WERI-Rb-1 (cell line): Measurements from ENCODE around the gene COPB2.
A peak's percentile ranks its signal among the peaks of the same experiment; 100 is the strongest.

Source experiments
- DNase-seq: peaks from one replicate; pipeline ENCODE4 v3.0.0-alpha.2; 2020
- H3K27ac ChIP-seq: fragments of 250-450 bp; sonication (Bioruptor Pico); 2 replicates; pipeline ENCODE4 v1.5.1; 2020; ENCODE audit warnings: mild to moderate bottlenecking, moderate library complexity
- H3K27me3 ChIP-seq: fragments of 250-450 bp; sonication (Bioruptor Pico); 2 replicates; pipeline ENCODE4 v1.5.1; 2021; ENCODE audit warnings: mild to moderate bottlenecking, low read depth, moderate library complexity; ENCODE audit not compliant: insufficient read depth, severe bottlenecking
- H3K36me3 ChIP-seq: fragments of 250-450 bp; sonication (Bioruptor Pico); 2 replicates; pipeline ENCODE4 v1.5.1; 2020; ENCODE audit warnings: mild to moderate bottlenecking, moderate library complexity
- H3K4me3 ChIP-seq: 2 replicates; pipeline ENCODE4 v1.5.1; 2011; ENCODE audit warnings: low read depth, mild to moderate bottlenecking, control low read depth, low read length
- H3K9me3 ChIP-seq: fragments of 250-450 bp; sonication (Bioruptor Pico); 2 replicates; pipeline ENCODE4 v1.5.1; 2021; ENCODE audit warnings: mild to moderate bottlenecking, moderate library complexity; ENCODE audit not compliant: severe bottlenecking
- TF ChIP-seq, protein P1 (sequence below): IDR thresholded peaks from 2 replicates; pipeline ENCODE4 v1.5.1; 2011; ENCODE audit warnings: low read depth, mild to moderate bottlenecking, control low read depth, inconsistent platforms, low read length

The COPB2 gene

DNA sequence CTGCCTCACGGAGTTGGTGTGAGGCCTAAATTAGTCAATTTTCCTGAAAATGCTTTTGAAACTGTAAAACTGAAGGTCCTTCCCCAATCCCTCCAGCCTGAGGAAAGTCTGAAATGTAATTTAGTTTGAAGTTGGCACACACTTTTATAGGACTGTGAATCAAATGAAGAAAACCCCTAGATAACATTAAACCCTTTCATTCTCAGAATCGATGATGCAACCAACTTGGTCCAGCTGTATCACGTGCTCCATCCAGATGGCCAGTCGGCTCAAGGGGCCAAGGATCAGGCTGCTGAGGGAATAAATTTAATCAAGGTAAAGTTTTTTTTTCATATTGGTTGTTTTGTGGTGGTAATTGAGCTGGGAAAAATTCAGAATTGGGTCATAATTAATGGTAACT, 34.0 kb downstream of the COPB2 start:
- no peak overlapping the region for H3K4me3 ChIP-seq
- H3K27me3 ChIP-seq, result no peaks in the 10 kb centered on the region
- TF ChIP-seq, protein P1, sequence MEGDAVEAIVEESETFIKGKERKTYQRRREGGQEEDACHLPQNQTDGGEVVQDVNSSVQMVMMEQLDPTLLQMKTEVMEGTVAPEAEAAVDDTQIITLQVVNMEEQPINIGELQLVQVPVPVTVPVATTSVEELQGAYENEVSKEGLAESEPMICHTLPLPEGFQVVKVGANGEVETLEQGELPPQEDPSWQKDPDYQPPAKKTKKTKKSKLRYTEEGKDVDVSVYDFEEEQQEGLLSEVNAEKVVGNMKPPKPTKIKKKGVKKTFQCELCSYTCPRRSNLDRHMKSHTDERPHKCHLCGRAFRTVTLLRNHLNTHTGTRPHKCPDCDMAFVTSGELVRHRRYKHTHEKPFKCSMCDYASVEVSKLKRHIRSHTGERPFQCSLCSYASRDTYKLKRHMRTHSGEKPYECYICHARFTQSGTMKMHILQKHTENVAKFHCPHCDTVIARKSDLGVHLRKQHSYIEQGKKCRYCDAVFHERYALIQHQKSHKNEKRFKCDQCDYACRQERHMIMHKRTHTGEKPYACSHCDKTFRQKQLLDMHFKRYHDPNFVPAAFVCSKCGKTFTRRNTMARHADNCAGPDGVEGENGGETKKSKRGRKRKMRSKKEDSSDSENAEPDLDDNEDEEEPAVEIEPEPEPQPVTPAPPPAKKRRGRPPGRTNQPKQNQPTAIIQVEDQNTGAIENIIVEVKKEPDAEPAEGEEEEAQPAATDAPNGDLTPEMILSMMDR, result no peak
- no peaks in the 10 kb centered on the region for H3K9me3 ChIP-seq
- peak; percentile 70 for DNase-seq
- H3K27ac ChIP-seq, result peak overlapping the region; percentile 89
- H3K36me3 ChIP-seq, result peaks cover 97% of the 10 kb centered on the region

DNA sequence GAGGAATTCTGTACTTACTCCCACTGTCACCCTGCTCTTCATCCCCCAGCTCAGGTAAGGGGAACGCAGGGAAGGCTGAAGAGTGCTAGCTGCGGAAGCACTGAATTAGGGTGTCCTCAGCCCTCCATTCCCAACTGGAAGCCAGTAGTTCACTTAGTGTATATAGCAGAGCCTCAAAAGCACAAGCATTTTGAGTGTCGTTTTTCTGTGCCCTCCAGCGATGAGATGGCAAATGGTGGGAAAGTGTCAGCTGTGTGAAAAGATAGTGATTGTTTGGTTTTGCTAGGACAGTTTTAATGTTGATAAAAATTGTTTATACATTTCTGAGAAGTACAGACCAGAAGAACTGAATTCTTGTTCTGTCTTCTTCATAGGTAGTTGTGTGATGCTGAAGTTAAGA, 34.8 kb downstream of the COPB2 start:
- Histone ChIP-seq H3K27ac (peak overlapping the region; percentile 89), H3K27me3 (no peaks in the 10 kb centered on the region), H3K4me3 (no peak overlapping the region), H3K9me3 (no peaks in the 10 kb centered on the region), H3K36me3 (peaks cover 97% of the 10 kb centered on the region)
- TF ChIP-seq, protein P1, result no peak
- no peak for DNase-seq

DNA sequence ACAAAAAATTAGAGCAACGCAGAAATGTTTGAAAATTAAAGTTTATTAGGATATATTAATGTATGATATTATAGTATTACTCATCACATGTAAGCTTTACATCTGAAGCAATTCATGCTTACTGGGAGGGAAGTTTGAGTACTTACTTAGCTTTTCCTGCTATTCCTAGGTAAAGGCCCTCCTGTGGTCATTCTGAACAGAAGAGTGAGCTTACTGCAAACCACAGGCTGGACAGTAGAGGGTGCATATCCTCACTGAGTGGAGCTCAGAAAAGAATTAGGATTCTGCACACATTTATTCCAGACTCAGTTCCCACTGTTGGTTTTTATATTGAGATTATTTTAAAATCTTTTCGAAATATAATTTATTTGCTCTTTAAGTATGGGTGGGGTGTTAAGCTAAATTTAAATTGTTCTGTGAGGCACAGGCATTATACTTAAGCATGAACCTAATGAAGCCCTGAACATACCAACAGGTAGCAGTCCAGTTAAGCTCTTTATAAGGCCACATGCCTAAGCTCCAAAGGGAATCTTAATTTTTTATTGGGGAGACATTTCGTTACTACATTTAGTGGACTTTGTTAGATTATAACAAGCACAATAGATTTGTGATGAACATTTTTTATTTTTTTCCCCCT, 35.4 kb downstream of the COPB2 start:
- Histone ChIP-seq H3K36me3 (peaks cover 100% of the 10 kb centered on the region), H3K4me3 (no peak overlapping the region), H3K9me3 (no peaks in the 10 kb centered on the region), H3K27me3 (no peaks in the 10 kb centered on the region), H3K27ac (peak overlapping the region; percentile 89; the same call in 1 of the 2 replicates)
- DNase-seq, result peak; percentile 70
- TF ChIP-seq, protein P1, result peak; percentile 79

DNA sequence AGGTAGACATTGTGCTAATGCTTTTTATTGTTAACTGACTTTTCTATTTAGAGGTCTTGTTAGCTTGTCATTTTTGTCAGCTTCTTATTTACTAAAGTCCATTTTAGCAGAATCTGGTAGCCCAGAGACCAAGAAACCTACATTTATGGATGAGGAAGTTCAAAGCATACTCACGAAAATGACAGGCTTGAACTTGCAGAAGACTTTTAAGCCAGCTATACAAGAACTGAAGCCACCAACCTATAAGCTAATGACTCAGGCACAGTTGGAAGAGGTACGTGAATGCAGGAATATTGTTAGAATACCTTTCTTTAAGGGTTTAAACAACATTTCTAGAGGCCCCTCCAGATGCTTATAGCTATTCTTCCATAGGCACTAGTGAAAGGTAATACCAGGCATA, 42.7 kb downstream of the COPB2 start:
- Histone ChIP-seq H3K36me3 (peaks cover 62% of the 10 kb centered on the region), H3K27ac (no peak overlapping the region), H3K9me3 (no peaks in the 10 kb centered on the region), H3K4me3 (no peak overlapping the region), H3K27me3 (no peaks in the 10 kb centered on the region)
- no peak for DNase-seq
- TF ChIP-seq, protein P1, result no peak

DNA sequence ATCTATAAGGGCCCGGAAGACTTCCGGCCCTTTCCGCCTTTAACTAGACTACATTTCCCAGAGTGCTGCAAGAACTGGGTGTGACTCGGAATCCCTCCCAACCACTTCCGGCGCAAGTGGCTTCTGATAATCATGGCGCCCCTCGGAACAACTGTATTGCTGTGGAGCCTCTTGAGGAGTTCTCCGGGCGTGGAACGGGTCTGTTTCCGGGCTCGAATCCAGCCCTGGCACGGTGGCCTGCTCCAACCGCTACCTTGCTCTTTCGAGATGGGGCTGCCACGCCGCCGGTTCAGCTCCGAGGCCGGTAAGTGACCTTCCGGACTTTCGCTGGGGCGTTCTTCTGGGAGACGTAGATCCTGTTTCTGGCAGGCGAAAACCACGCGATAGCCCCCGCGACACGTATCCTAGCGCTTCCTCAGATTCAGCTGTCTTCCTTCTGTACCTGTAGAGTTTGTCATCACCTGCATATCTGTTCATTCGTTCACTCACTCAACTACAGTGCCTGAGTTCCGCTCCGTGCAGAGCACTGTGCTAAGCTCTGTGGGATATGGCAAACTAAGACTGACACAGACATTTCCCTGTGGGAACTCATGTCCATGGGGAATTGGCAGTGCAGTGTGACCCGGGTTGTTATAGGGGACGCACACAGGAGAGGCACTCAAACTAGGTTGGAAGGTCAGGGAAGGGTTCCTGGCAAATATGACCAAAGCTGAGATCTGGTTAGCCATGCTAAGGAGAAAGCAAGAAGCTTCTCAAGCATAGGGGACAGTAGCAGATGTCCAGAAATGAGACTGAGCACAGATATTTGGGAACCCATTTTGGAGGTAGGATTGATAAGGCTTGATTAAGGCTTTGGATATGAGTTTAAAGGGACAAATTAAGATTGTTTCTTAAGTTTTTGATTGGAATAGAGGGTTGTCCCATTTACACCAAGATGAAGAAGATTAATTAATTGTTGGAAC, 45.3 kb downstream of the COPB2 start, which contains the start of gene MRPS22:
MRPS22 (plus strand) TSS at position 126 of the 962 bp plus-strand sequence; CDS start at position 133, 7 bp downstream.
- H3K4me3 ChIP-seq, result peak within 1 kb of the TSS; percentile 99
- peak; percentile 83 for DNase-seq
- TF ChIP-seq, protein P1, result no peak
- peaks cover 37% of the 10 kb centered on the region for H3K36me3 ChIP-seq
- H3K9me3 ChIP-seq, result no peaks in the 10 kb centered on the region
- H3K27ac ChIP-seq, result peak within 1 kb of the TSS; percentile 71
- H3K27me3 ChIP-seq, result no peaks in the 10 kb centered on the region
